Left lung (tissue), 10 donors: ENCODE results near the gene LINC00305. TPM values are rescaled to one million over a fixed set of nuclear protein-coding genes. Genes with fewer than 3 reads are reported as not detected.

Experiments used
- ATAC-seq: fragments of 200-7000 bp; cut with Tn5 transposase; one replicate; pipeline ENCODE4 v1.9.1; 2020; ENCODE audit warnings: moderate library complexity
- DNase-seq, 4 donors: peaks; one replicate each; pipeline ENCODE4 v3.0.0-alpha.2; 2013 to 2020
- H3K27ac ChIP-seq, 2 donors: fragments of 200-600 bp; sonication (generic) in 1 of 2; one replicate each; pipeline versions ENCODE4 v1.5.0 to v1.8.0; 2020 to 2021
- H3K27me3 ChIP-seq, 2 donors: fragments of 200-600 bp; sonication (generic) in 1 of 2; one replicate each; pipeline versions ENCODE4 v1.5.0 to v1.8.0; 2020 to 2021
- H3K36me3 ChIP-seq, 2 donors: fragments of 200-600 bp; sonication (generic) in 1 of 2; one replicate each; pipeline versions ENCODE4 v1.5.0 to v1.8.0; 2020 to 2021
- H3K4me1 ChIP-seq, 2 donors: fragments of 200-600 bp; one replicate each; pipeline ENCODE4 v1.8.0; 2021
- H3K4me3 ChIP-seq, 2 donors: fragments of 200-600 bp; sonication (generic) in 1 of 2; one replicate each; pipeline versions ENCODE4 v1.5.0 to v1.8.0; 2020 to 2021; ENCODE audit warnings: mild to moderate bottlenecking in 1 of 2
- H3K9me3 ChIP-seq, 2 donors: fragments of 200-600 bp; sonication (generic) in 1 of 2; one replicate each; pipeline versions ENCODE4 v1.5.0 to v1.8.0; 2020 to 2021
- CTCF ChIP-seq, 2 donors: fragments of 200-600 bp; sonication (generic) in 1 of 2; IDR thresholded peaks; one replicate each; pipeline versions ENCODE4 v1.5.0 to v1.8.0; 2021; ENCODE audit warnings: antibody characterized with exemption in 2 of 2
- intact Hi-C, 2 donors: fragments of 100-400 bp; cut with DNase I; formaldehyde crosslinking; loops; one replicate each; pipeline versions ENCODE4 v1.11.2 to v1.14.2; 2022
- polyA plus RNA-seq, 6 donors: library from polyadenylated mRNA; unstranded; fragments of 120-200 nt; gene quantifications; one replicate each; pipeline ENCODE4 v1.2.1, GENCODE V29; 2013; ENCODE audit not compliant: insufficient read length in 6 of 6
- total RNA-seq, 2 donors: library from RNA; stranded (reverse); fragmentation: NEBNext Ultra II Directional; extraction: Animal tissue kit (Norgen Biotek cat#: 25700); gene quantifications; one replicate each; pipeline ENCODE4 v1.2.1, GENCODE V29; 2021
- donor health status: DM: no; HTN: yes; CAD: no.
- donor health status: DM: no; HTN: no; CAD: no.

The LINC00305 gene
- total and polyA plus RNA-seq, 8 donors = 0.15 to 1.0 TPM; not detected in 6

- DNase-seq (peak in 1 of 4 donors; percentile 13), ATAC-seq (no peak)
- no peaks in the 10 kb centered on the region for H3K27me3 ChIP-seq
- H3K36me3 ChIP-seq = no peaks in the 10 kb centered on the region
- no peaks in the 10 kb centered on the region for H3K9me3 ChIP-seq
- no peak overlapping the region for H3K4me3 ChIP-seq
- no peak overlapping the region for H3K27ac ChIP-seq
- TF ChIP-seq CTCF (IDR thresholded peaks at IDR 0.05) = no peak
- intact Hi-C loops = no loop called here
- H3K4me1 ChIP-seq = no peaks in the 10 kb centered on the region
Measured at GRCh38 chr18:64097497-64097896, 51.4 kb downstream of the LINC00305 start.

GRCh38 chr18:64095056-64095455 is 53.8 kb downstream of the LINC00305 start:
- Histone ChIP-seq H3K27me3 (no peaks in the 10 kb centered on the region), H3K4me1 (no peaks in the 10 kb centered on the region), H3K27ac (no peak overlapping the region), H3K9me3 (no peaks in the 10 kb centered on the region), H3K4me3 (no peak overlapping the region), H3K36me3 (no peaks in the 10 kb centered on the region)
- no peak for TF ChIP-seq CTCF (IDR thresholded peaks at IDR 0.05)
- intact Hi-C loops = no loop called here
- no peak for ATAC-seq
- DNase-seq = no peak

GRCh38 chr18:64094210-64094609 is 54.7 kb downstream of the LINC00305 start:
- H3K27ac ChIP-seq = no peak overlapping the region
- no peaks in the 10 kb centered on the region for H3K9me3 ChIP-seq
- no peaks in the 10 kb centered on the region for H3K4me1 ChIP-seq
- ATAC-seq = no peak
- H3K27me3 ChIP-seq = no peaks in the 10 kb centered on the region
- no peak overlapping the region for H3K4me3 ChIP-seq
- intact Hi-C loops = no loop called here
- no peaks in the 10 kb centered on the region for H3K36me3 ChIP-seq
- no peak for DNase-seq
- TF ChIP-seq CTCF (IDR thresholded peaks at IDR 0.05) = no peak

GRCh38 chr18:64091526-64091925 is 57.4 kb downstream of the LINC00305 start:
- intact Hi-C loops = no loop called here
- Histone ChIP-seq H3K9me3 (no peaks in the 10 kb centered on the region), H3K4me3 (no peak overlapping the region), H3K27ac (no peak overlapping the region), H3K36me3 (no peaks in the 10 kb centered on the region), H3K27me3 (no peaks in the 10 kb centered on the region), H3K4me1 (no peaks in the 10 kb centered on the region)
- ATAC-seq (no peak), DNase-seq (no peak)
- no peak for TF ChIP-seq CTCF (IDR thresholded peaks at IDR 0.05)

GRCh38 chr18:64090876-64091275 is 58.0 kb downstream of the LINC00305 start:
- Histone ChIP-seq H3K27ac (no peak overlapping the region), H3K27me3 (no peaks in the 10 kb centered on the region), H3K4me1 (no peaks in the 10 kb centered on the region), H3K36me3 (no peaks in the 10 kb centered on the region), H3K9me3 (no peaks in the 10 kb centered on the region), H3K4me3 (no peak overlapping the region)
- intact Hi-C loops = no loop called here
- DNase-seq (no peak), ATAC-seq (no peak)
- TF ChIP-seq CTCF (IDR thresholded peaks at IDR 0.05) = no peak
